GM12878 (cell line): Measurements from ENCODE around the gene KCNC1. TPM values are rescaled to one million over a fixed set of nuclear protein-coding genes. Genes with fewer than 3 reads are reported as not detected.

ENCODE experiments used
- ATAC-seq: fragments of 200-7000 bp; cut with Tn5 transposase; 3 replicates; pipeline ENCODE4 v1.9.1; 2020; ENCODE audit warnings: mild to moderate bottlenecking, moderate library complexity
- BruUV-seq: library from RNA; stranded (reverse); fragments of 400-500 nt; replicated peaks from 2 replicates; lab custom pipeline; 2021; lab: Mats Ljungman, UMichigan
- CTCF ChIA-PET: fragments of 300-600 bp; sonication (Branson Sonifier 250); formaldehyde crosslinking; extraction: SDS; loops from one replicate; lab custom pipeline; 2021; ENCODE audit warnings: inconsistent platforms; lab: Yijun Ruan, JAX
- POLR2A ChIA-PET: fragments of 350-600 bp; formaldehyde crosslinking; extraction: SDS; loops from one replicate; lab custom pipeline; 2021; ENCODE audit warnings: inconsistent platforms; lab: Charles Lee
- RAD21 ChIA-PET: fragments of 300-600 bp; sonication (Branson Sonifier 250); formaldehyde crosslinking; loops from one replicate; lab custom pipeline; 2023; ENCODE audit warnings: antibody characterized with exemption; ENCODE audit not compliant: unreplicated experiment; lab: Charles Lee
- SMC1A ChIA-PET: fragments of 300-600 bp; sonication (Branson Sonifier 250); formaldehyde crosslinking; loops from one replicate; lab custom pipeline; 2023; ENCODE audit not compliant: unreplicated experiment, uncharacterized antibody; lab: Charles Lee
- DNase-seq: peaks from one replicate; pipeline ENCODE4 v3.0.0-alpha.2; 2011; ENCODE audit warnings: low read depth, low spot score
- FAIRE-seq: peaks from 3 replicates; lab custom pipeline; 2011; peaks lifted over from hg19 to GRCh38; lab: Jason Lieb, UNC
- H2AFZ ChIP-seq: 2 replicates; pipeline ENCODE4 v1.6.0; 2011; ENCODE audit warnings: low read depth, low read length, control low read depth; ENCODE audit not compliant: control insufficient read depth
- H3K27ac ChIP-seq: 2 replicates; pipeline ENCODE4 v1.5.1; 2011; ENCODE audit warnings: control low read depth; ENCODE audit not compliant: control insufficient read depth, insufficient read depth
- H3K27me3 ChIP-seq, 2 experiments: replicated peaks in 1 of 2; 2 replicates each; pipeline versions ENCODE4 v1.6.0 to v1.6.1; 2011; ENCODE audit warnings: low read length in 1 of 2; ENCODE audit not compliant: control insufficient read depth in 2 of 2, insufficient read depth in 2 of 2
- H3K36me3 ChIP-seq, 2 experiments: 2 replicates each; pipeline ENCODE4 v1.5.1; 2011; ENCODE audit warnings: low read length in 1 of 2; ENCODE audit not compliant: control insufficient read depth in 2 of 2, insufficient read depth in 2 of 2
- H3K4me1 ChIP-seq: 2 replicates; pipeline ENCODE4 v1.6.1; 2011; ENCODE audit warnings: mild to moderate bottlenecking, low read length, moderate library complexity, mixed read lengths; ENCODE audit not compliant: control insufficient read depth, insufficient read depth
- H3K4me2 ChIP-seq: 2 replicates; pipeline ENCODE4 v1.6.0; 2011; ENCODE audit warnings: control low read depth; ENCODE audit not compliant: control insufficient read depth, insufficient read depth
- H3K4me3 ChIP-seq: fragments of 200-600 bp; sonication (generic); 2 replicates; pipeline ENCODE4 v1.5.1; 2016
- H3K79me2 ChIP-seq: 2 replicates; pipeline ENCODE4 v1.6.0; 2011; ENCODE audit warnings: low read length; ENCODE audit not compliant: control insufficient read depth, insufficient read depth
- H3K9ac ChIP-seq: 2 replicates; pipeline ENCODE4 v1.8.0; 2011; ENCODE audit warnings: low read length, control low read depth, mixed read lengths; ENCODE audit not compliant: control insufficient read depth, insufficient read depth
- H3K9me3 ChIP-seq: replicated peaks from 3 replicates; pipeline ENCODE4 v1.5.1; 2011; ENCODE audit warnings: mild to moderate bottlenecking, low read length; ENCODE audit not compliant: control insufficient read depth, insufficient read depth
- H4K20me1 ChIP-seq: 2 replicates; pipeline ENCODE4 v1.6.0; 2011; ENCODE audit not compliant: control insufficient read depth, insufficient read depth
- IRF4 ChIP-seq: IDR thresholded peaks from 2 replicates; pipeline ENCODE4 v1.6.1; 2011; ENCODE audit warnings: low read depth, low read length
- NFYA ChIP-seq: IDR thresholded peaks from 2 replicates; pipeline ENCODE4 v1.6.1; 2011; ENCODE audit warnings: low read depth, mild to moderate bottlenecking, low read length, improper control_type of control experiment, borderline replicate concordance
- PML ChIP-seq: IDR thresholded peaks from 2 replicates; pipeline ENCODE4 v1.6.1; 2012; ENCODE audit warnings: low read length, inconsistent platforms
- RB1 ChIP-seq: fragments of 450-650 bp; formaldehyde crosslinking; IDR thresholded peaks from 2 replicates; pipeline ENCODE4 v1.6.1; 2017; ENCODE audit warnings: mild to moderate bottlenecking, borderline replicate concordance
- ZNF384 ChIP-seq: IDR thresholded peaks from 2 replicates; pipeline ENCODE4 v1.6.1; 2012; ENCODE audit warnings: low read depth, mild to moderate bottlenecking, low read length, improper control_type of control experiment, borderline replicate concordance
- WGBS: methylation state at CpG from one replicate; pipeline ENCODE4 v1.1.6; 2016; ENCODE audit warnings: low lambda C conversion rate; ENCODE audit not compliant: insufficient replicate concordance, insufficient coverage; ENCODE audit errors: missing lambda C conversion rate; 5-methylcytosine and 5-hydroxymethylcytosine counted together
- in situ Hi-C: fragments of 300-500 bp; cut with MboI; formaldehyde crosslinking; loops from 9 replicates; pipeline ENCODE4 v1.14.3; 2018; ENCODE audit warnings: mixed read lengths
- intact Hi-C: fragments of 100-400 bp; cut with micrococcal nuclease; formaldehyde crosslinking; loops from one replicate; pipeline ENCODE4 v1.14.2; 2022; ENCODE audit not compliant: unreplicated experiment
- polyA plus RNA-seq, 11 experiments: library from polyadenylated mRNA; depleted of rRNA in 4 of 11; unstranded in 6 of 11; stranded (reverse) in 5 of 11; fragments of >200 nt; fragmentation: Nextera tagmentation in 4 of 11; fragmentation: Illumina TruSeq in 1 of 11; extraction: Ambion mirVana in 4 of 11; extraction: Trizol in 1 of 11; gene quantifications; 1 replicate in 1 of 11; 2 replicates in 10 of 11; pipeline versions ENCODE4 v1.2.1 to v1.2.3, GENCODE V29; 2011 to 2016; ENCODE audit warnings: inconsistent platforms in 2 of 11, missing spikeins in 2 of 11, low read depth in 1 of 11
- total RNA-seq, 4 experiments: library from RNA; depleted of rRNA in 3 of 4; stranded (reverse); fragments of >200 nt in 3 of 4; fragmentation: Illumina TruSeq in 1 of 4; extraction: Trizol in 1 of 4; gene quantifications; 2 replicates each; pipeline versions ENCODE4 v1.2.1 to v1.2.3, GENCODE V29; 2013 to 2021
- TF ChIP-seq, protein P1 (sequence below): fragments of 450-650 bp; conservative IDR thresholded peaks from 2 replicates; pipeline ENCODE4 v1.6.1; 2017; ENCODE audit warnings: mild to moderate bottlenecking, moderate library complexity
- TF ChIP-seq, protein P2 (sequence below): fragments of 450-650 bp; IDR thresholded peaks from 2 replicates; pipeline ENCODE4 v1.6.1; 2017; ENCODE audit warnings: borderline replicate concordance

KCNC1 gene
- total and polyA plus RNA-seq, 10 of the 15 experiments (the other 5 are each of a cell fraction or from before 2014, with no cell fraction given) = 0.27 to 0.34 TPM; not detected in 8

DNA sequence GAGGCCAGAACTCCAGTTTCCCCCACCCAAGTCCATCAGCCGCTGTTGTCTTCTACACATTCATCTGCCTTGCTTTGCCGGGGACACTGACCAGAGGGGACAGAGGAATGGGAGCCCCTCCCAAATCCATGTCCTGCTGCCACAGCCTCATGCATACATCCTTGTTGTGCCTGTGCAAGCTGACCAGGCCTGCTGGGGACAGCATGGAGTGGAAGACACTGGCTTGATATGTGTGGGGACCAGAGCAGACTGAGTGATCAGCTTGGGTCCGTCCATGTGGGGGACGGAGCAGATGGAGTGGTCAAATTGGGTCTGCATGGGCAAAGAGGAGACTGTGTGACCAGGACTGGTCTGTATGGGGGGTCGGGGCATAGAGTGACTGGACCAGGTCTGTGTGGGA lies 43.8 kb downstream of the KCNC1 start (continued):
- TF ChIP-seq, protein P1, sequence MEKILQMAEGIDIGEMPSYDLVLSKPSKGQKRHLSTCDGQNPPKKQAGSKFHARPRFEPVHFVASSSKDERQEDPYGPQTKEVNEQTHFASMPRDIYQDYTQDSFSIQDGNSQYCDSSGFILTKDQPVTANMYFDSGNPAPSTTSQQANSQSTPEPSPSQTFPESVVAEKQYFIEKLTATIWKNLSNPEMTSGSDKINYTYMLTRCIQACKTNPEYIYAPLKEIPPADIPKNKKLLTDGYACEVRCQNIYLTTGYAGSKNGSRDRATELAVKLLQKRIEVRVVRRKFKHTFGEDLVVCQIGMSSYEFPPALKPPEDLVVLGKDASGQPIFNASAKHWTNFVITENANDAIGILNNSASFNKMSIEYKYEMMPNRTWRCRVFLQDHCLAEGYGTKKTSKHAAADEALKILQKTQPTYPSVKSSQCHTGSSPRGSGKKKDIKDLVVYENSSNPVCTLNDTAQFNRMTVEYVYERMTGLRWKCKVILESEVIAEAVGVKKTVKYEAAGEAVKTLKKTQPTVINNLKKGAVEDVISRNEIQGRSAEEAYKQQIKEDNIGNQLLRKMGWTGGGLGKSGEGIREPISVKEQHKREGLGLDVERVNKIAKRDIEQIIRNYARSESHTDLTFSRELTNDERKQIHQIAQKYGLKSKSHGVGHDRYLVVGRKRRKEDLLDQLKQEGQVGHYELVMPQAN = no peak
- no peak for TF ChIP-seq RB1
- TF ChIP-seq IRF4 = no peak
- TF ChIP-seq, protein P2, sequence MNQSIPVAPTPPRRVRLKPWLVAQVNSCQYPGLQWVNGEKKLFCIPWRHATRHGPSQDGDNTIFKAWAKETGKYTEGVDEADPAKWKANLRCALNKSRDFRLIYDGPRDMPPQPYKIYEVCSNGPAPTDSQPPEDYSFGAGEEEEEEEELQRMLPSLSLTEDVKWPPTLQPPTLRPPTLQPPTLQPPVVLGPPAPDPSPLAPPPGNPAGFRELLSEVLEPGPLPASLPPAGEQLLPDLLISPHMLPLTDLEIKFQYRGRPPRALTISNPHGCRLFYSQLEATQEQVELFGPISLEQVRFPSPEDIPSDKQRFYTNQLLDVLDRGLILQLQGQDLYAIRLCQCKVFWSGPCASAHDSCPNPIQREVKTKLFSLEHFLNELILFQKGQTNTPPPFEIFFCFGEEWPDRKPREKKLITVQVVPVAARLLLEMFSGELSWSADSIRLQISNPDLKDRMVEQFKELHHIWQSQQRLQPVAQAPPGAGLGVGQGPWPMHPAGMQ = no peak
- TF ChIP-seq ZNF384 = no peak

DNA sequence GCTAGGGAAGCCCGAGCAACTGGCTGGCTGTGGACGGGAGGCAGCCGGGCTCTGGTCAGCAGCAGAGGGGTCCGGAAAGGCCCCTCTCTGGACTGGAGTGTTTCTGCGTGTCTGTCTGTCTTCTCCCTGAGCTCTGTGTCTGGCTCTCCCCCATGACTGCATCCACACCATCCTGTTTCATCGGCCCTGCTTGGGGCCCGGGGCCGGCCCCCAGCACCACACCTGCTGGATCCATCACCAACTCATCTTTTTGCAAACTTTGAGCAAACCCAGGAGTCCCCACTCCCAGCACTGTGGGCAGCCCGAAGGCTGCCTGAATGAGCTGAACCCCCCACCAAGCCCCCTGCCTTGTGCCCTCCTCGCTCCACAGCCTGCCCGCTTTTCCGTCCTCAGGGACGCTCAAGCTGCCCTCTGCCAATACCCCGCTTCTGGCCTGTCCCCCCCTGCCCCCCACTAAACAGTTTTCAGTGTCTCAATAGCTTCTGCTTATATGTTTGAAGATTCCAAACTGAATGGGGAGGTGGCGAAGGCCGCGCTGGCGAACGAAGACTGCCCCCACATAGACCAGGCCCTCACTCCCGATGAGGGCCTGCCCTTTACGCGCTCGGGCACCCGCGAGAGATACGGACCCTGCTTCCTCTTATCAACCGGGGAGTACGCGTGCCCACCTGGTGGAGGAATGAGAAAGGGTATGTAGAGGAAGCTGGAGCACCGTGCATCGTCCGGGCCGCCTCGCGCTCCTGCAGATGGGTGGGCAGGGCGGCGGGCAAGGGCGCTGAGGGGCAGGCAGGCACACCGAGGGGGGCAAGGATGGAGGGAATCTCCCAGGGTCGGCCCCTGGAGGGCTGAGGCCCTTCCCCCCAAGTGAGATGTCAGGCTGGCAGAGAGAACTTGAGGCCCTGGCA lies 44.6 kb downstream of the KCNC1 start:
- no peak overlapping the region for H3K9ac ChIP-seq
- no TSS peak for BruUV-seq

More for the DNA sequence above, 44.6 kb downstream of the KCNC1 start:
- ATAC-seq = no peak
- no peak for TF ChIP-seq PML
- no peak for TF ChIP-seq NFYA
- intact Hi-C loops (no loop called here), in situ Hi-C loops (no loop called here)
- Histone ChIP-seq H3K27me3 (no peaks in the 10 kb centered on the region), H3K9me3 (no peaks in the 10 kb centered on the region), H3K4me2 (no peak overlapping the region), H3K79me2 (no peaks in the 10 kb centered on the region), H2AFZ (no peak overlapping the region), H3K36me3 (no peaks in the 10 kb centered on the region), H3K27ac (no peak overlapping the region), H3K4me3 (no peak overlapping the region), H3K4me1 (no peaks in the 10 kb centered on the region), H4K20me1 (no peaks in the 10 kb centered on the region; the same call in 1 of the 2 replicates)
- CTCF ChIA-PET = no interaction called here
- SMC1A ChIA-PET = no interaction called here
- RAD21 ChIA-PET = no interaction called here
- 71% methylated on average over 40 of the region's 40 CpGs for WGBS
- POLR2A ChIA-PET = no interaction called here
- no peak for FAIRE-seq
- DNase-seq = no peak
